GOT3 (cell line): ENCODE measurements around the gene SPDL1.

Experiments used
- DNase-seq: peaks from one replicate; lab custom pipeline; 2025; ENCODE audit warnings: mixed read lengths; lab: John Stamatoyannopoulos, UW

Gene SPDL1, protein sequence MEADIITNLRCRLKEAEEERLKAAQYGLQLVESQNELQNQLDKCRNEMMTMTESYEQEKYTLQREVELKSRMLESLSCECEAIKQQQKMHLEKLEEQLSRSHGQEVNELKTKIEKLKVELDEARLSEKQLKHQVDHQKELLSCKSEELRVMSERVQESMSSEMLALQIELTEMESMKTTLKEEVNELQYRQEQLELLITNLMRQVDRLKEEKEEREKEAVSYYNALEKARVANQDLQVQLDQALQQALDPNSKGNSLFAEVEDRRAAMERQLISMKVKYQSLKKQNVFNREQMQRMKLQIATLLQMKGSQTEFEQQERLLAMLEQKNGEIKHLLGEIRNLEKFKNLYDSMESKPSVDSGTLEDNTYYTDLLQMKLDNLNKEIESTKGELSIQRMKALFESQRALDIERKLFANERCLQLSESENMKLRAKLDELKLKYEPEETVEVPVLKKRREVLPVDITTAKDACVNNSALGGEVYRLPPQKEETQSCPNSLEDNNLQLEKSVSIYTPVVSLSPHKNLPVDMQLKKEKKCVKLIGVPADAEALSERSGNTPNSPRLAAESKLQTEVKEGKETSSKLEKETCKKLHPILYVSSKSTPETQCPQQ

DNA sequence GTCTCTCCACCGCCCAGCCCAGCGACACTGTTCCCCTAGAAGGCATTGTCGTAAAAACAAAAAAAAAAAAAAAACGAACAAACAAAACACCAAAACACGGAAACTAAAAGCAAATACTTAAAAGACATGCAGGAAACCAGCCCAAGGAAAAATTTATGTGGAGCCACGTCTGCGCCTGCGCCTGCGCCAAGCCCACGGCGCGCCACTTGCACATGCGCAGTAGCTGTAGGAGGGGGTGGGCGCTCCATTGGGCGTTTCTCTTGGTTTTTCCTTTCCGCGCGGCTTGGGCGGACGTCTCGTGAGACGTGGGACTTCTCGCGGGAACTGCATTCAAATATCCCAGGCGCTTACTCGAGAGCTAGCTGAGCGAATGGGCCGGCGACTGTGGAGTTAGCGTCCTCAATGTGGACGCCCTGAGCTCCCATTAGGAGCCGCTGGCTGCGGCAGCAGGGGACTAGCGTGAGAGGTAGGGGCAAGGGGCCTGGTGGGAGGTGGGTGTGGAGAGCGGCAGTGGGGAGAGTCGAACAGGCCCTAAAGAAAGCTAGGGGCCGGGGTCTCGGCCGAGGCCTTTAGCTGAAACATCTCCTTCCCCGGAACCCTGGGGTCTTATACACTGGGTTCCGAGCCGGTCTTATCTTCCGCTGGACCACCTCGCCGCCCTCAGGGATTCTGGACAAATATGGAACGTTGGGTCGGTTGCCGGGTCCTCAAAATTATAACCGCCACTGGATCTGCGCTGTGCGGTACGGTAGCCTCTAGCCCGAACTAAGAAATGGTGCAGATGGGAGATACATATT lies at the start of gene SPDL1:
Gene SPDL1, plus strand, starts transcription at position 350 of the 797 bp plus-strand sequence. CDS start 4,644 bp downstream, outside the sequence.
- DNase-seq: peak; percentile 97

DNA sequence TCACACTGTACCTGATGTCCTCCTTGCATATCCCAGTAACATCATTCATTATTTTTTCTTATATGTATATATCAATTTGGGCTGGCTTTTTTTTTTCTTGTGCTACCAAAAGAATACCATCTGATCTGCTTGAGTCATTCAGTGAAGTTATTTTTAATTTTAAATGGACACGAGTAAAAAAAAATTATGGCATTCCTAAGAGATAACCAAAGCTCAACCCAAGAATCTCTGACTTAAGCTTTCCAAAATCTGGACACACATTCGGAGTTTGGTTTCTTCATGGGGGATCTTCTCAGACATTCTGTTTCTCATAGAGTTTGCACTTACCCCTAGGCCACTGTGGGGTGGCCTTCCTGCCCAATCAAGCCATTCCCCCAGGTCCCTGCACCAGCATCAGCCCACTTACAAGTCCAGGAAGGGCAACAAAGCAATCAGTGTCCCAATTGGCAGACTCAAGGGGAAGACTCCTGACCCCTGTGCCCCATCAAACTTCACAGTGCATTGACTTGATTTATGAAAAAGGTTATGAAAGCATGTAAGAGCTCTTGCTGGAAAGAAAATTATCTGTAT lies 49.2 kb upstream of the SPDL1 start:
- no peak for DNase-seq

DNA sequence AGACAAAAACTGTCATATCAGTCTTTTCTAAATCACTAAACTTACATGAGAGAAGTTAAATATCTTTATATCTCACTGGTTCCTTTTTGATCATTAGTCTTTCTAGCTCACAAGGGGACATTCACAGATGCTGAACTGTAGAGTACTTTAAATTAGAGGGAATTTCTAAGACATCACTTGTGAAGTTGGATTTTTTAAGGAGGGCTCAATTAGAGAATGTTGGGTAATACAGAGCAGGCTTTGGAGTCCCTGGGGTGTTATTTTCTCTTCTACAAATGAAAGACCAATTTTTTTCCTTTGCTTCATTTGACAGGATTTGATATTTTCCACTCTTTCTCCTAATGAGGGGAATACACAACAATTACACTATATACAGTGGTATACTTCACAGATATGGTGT lies 48.6 kb upstream of the SPDL1 start:
- DNase-seq: no peak

DNA sequence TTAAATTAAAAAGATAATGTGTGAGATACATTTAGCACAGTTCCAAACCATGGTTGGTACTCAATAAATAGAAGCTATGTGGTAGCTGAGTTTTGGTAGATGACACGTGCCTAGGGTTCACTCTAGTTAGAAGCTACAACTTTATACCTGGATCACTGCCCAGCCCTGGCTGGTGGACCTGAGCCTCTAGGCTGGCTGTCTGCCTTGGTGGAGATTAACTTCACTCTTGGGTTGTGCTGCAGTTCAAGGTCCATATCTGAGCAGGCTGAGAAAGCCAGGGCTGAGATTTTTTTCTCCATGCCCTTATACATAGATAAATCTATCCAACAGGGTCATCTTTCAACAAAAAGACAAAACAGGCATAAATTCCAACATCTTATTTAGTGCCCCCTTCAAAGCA lies 44.6 kb upstream of the SPDL1 start:
- no peak for DNase-seq

DNA sequence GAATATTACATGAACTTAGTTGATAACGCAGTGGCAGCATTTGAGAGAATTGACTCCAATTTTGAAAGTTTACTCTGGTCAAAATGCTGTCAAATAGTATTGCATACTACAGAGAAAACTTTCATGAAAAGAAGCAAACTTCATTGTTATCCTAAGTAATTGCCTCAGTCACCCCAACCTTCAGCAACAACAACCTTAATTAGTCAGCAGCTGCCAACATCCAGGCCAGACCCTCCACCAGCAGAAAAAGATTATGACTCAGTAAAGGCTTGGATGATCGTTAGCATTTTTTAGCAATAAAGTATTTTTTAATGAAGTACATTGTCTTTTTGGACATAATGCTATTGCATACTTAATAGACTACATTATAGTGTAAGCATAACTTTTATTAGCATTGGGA lies 40.8 kb upstream of the SPDL1 start:
- no peak for DNase-seq

DNA sequence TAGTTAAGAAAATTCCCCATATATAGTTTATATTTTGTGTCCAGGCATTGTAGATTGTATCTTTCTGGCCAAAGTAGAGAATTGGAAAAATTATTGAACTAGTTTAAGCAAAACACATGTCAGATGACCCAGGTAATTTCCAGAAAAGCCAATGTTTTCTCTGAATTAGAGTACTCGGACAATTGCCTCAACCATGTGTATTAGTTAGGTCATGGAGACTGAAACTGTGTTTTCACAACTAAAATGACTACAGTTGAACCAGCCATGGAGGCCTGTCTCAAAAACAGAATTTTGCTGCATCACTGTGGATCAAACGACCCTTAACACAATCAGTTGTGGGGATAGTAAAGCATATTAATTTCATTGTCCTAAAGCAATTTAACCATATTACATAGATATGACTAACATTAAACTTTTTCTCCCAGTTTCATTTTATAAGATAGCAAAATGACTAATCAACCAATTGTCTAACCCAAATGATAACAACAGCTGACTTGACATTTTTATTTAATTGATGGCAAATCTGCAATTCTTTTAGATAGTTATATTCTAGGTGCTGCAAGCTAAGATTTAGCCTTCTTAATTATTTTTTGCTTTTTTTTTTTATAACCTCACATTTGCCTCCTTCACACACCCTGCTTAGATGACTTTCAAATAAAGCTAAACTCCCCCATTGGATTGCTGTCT lies 39.2 kb upstream of the SPDL1 start:
- DNase-seq: no peak

DNA sequence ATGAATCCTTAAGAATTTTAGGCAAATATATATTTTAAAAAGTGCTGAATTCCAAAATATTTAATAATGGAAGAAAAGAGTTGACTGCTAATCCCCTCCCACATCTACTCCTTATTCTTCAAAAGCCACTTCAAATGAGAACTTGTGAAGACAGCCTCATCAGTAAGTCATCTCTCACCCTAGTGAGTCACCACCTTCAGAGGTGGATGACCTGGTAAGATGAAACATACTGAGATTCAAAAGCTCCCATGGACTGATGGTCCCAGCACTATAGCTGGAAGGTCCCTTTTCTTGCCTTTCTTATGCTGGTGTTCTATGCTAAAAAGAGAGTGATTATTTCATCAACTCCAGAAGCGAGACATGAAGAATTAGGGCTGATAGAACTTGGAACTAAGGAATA lies 37.8 kb upstream of the SPDL1 start:
- DNase-seq: no peak

DNA sequence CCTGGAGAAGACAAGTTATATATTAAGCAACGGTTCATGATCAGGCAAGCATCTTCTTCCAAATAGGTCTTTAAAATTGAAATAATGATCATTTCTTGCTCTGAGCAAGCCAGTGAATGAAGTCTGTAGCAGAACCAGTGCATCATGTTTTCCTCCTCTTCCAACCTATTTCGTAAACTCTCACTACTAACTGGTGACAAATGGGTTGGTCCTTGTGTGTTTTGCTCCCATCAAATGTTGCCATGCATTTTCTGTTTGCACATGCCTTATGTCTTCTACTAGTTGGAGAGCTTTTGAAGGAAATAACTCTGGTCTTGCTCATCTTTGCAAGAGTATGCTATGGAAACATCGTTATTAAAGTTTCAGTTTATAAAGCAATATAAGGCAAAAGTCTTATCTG lies 37.2 kb upstream of the SPDL1 start:
- no peak for DNase-seq

DNA sequence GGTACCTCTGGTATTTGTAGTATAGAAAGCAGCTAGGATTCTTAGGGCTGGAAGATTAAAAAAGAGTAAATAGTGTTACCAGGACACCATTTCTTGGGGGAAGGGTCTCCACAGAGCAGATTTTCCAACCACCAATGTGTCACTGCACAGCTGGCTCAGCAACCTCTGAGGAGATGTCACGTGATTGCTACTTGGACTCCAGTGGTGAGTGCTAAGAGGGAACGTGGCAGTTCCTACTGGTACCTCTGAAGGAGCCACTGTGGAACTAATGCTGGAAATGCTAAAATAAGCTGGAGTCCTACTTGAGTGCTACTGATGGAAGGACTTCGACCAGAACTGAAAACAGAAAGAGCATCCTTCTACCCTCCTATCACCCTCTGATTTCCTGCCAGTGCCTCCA lies 36.1 kb upstream of the SPDL1 start:
- no peak for DNase-seq

DNA sequence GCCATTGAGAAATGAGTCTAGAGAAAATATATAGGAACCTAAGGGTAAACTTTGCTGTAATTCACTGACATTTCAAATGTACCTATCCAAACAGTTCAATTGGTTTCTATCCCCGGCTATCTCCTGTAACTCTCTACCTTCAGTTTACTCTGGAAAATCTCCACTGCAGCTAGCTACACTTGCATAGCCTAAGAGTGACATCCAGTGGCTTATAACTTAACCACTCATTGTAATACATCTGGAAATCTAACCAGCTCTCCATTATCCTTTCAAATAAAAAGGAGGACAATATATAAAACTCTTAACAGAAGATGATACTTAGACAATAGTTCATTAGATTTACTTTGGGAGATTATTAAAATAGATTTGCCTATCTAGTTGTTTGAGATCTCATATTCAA lies 35.3 kb upstream of the SPDL1 start:
- DNase-seq: no peak

DNA sequence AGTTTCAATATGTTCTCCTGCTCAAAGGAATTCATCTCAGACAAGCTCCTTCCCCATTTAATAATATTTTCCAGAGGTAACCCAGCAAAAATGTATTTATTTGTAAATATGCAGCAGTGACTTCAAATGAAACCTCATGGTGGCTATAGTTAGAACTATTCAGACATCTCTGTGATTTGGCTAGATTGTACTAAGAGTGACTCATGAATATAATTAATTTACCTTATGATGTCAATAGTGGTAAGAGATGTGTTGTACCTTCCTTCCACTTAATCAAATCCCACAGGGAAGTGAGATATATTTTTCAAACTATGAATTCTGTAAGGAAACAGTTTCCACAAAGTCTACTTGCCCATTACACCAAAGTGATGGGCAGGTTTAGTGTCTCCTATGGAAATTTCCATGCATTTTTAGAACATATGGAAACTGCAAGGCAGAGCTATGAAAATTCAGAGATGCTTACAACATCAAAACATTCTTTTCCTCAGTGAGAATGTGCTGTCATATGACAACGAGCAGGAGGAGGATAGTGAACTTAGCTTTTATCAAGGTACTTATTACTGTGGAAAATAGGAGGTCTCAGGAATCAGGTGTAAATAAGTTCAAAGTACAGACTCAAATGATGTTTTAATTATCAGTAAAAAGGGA lies 34.0 kb upstream of the SPDL1 start:
- no peak for DNase-seq

DNA sequence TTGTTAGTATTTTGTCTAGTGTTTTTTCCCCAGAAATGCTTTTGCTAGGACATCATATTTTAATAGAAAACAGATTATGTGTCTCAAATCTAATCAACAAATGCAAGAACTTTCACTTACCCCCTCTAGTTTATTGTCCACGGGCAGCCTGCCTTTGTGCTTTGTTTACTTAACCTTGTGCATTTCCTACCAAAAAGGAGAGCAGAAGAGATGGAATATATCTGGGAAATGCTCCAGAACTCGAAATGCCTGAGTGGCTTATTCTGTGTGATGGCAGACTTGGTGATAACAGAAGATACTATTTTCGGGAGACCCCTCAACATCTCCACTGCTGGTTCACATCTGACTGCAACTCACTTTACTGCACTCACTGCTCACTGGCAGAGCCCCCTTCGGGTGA lies 33.3 kb upstream of the SPDL1 start:
- no peak for DNase-seq

DNA sequence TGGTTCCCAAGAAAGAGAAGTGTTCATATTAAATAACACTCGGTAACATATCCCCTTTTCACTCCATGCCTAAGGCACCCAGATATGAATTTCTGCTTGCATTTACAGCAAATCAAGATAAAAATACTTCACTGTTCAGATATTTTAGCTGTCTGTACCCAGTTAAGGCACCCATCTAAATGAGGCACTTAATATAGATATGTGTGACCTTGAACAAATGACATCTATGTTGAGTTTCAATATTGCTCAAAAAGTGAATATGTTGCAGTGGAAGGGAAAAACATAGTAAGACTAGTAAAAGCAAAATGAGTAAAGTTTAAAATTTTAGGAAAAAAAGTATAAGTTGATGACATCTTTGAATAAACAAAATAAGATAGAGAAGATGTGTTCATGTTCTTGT lies 32.4 kb upstream of the SPDL1 start:
- DNase-seq: no peak

DNA sequence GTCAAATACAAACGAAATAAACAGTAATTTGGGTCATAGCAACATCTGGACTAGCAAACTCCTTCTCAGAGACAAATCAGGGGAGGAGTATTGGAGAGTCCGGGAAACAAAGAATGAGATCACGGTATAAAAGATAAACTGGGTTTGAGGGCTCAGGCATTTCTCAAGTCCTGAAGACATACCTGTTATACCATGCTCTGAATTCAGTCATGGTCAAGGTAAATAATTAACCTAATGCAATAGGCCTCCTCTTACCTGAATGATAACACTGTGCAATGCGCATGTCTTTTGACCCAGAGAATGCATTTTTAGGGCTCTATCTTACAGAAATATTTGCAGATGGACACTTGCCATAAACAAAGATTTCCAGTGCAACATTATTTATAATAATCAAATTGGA lies 31.9 kb upstream of the SPDL1 start:
- DNase-seq: no peak

DNA sequence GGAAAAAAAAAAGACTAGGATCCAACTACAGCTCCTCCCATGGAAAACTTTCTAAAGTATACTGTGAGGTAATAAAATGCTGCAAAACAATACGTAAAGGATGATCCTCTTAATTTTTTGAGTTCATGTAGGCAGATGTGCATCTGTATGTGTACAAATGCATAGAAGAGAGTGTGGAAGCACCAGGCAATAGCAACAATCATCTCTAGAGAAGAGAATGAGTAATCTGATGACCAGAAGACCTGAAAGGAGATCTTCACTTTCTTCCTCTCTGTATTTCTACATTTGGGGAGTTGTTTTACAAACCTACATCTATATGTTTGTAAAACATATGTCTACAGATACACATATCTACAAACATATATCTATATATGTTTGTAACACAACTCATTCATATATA lies 29.3 kb upstream of the SPDL1 start:
- no peak for DNase-seq

DNA sequence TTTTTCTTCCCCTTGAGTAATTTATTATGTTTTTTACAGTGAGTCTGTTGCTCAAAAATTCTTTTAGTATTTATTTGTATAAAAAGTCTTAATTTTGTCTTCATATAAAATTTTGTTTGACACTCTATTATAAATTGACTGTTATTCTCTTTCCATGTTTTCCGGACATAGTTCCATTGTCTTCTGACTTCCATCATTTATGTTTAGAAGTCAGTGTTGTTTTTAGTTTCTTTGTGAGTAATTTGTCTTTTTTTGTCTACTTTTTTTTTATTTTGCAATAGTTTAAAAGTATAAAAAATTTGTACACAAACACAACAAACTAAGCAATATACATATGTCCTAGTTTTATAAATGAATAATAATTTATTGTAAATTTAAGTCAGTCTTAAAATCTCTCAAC lies 25.7 kb upstream of the SPDL1 start:
- DNase-seq: no peak

DNA sequence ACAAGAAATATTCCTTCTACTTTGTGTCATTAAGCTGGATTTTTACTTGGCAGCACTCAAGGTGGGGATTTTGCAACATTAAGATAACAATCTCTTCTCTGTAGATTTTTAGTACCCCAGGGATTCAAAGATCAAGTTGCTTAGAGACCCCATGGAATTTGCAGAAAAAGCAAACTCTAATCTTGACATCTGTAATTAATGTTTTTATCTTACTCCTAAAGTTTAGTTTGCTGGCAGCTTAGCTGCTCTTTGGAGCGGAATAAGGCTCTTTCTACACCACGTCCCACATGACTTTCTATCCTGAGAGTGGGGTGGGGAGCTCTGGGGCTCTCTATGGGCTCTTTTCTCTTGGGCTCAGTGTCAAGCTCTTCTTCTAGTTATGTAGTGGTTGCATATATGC lies 21.7 kb upstream of the SPDL1 start:
- DNase-seq: no peak

DNA sequence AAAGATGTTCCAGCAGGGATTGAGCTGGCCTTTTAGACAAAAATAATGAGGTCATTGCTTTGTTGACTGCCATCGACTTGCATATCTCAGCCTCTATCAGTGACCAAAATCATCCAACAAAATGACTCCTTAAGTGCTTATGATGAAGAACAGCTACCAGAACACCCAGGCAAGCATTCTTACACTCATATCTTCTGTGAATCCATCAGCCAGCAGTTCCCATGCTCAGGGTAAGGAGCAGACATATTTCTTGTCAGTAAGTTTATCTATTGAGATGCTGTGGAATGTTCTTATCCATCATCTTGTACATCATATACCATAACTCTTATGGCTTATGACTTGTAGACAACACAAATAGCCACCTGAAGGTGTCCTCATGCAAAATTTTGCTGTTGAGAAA lies 20.2 kb upstream of the SPDL1 start:
- no peak for DNase-seq

DNA sequence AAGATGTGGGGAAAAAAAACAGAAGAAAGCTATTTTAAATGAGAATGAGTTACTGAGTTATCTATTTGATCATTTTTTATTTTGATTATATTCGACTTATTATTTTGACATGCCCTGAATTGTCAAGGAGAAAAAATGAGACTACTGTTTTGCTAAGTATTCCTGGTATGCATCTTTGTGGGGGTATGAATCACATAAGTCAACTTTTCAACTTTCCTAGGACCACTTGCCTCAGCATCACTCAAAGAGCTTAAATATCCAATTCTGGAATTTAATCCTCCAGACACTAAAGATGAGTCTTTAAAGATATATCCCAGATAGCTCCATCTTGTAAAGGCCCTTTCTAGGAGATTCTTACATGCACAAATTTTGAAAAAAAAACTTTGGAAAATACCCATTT lies 17.4 kb upstream of the SPDL1 start:
- DNase-seq: no peak

DNA sequence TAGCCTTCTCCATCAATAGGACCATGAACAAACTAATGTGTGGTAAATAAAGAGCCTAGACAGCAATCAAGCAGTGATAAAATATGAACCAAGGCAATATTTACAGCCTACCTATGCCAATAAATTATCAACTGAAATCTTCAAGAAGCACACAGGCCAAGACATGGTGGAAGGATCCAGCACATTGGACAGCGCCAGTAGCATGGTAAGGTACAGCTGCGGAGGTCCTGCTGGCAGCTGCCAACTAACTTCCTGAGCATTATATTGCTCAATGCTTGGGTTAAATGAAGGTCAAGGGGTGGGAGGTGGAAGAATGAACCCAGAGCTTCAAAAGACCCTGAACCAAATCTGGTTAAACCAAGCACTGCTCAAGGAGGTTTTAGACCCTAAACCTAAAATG lies 16.5 kb upstream of the SPDL1 start:
- DNase-seq: no peak

DNA sequence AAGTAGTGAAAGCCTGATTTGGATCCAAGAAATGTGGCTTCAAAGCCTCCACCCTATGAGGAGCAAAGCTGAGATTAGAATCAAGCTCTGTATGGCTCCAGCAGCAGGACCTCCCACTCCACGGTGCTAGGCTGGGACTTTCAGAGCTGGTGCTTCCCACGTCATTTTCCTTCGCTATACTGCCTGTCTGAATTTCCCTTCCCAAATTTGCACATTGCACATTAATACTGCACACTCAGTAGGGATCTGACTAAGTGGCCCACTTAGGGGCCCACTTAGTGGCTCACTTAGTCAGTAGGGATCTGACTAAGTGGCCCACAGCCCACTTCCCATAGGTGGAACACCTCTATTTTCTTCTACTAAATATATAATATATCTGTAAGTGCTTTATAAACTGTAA lies 14.1 kb upstream of the SPDL1 start:
- DNase-seq: no peak

DNA sequence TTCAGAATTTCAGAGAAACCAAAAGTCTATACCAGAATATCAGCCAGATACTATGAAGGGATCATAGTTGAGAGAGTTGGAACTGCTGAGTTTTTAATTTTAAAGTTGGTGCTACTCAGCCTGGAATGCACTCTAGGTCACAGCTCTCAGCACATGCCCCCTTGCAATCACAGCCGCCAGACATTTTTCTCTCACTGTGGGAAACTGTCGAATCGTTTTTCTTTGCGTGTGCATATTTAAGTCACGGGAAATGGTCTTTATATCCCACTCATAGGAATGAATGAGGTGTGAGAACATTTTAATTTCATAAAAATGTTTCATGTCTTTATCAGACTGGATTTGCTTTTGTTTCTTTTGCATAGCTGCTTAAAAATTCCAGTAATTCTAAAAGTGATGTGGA lies 12.2 kb upstream of the SPDL1 start:
- no peak for DNase-seq
